Measurements from ENCODE around the gene SYVN1. TPM values are rescaled to one million over a fixed set of nuclear protein-coding genes. Genes with fewer than 3 reads are reported as not detected.

Gene SYVN1
- total and polyA plus RNA-seq, 2 donors (not counting 3 experiments of a cell fraction or from before 2014, with no cell fraction given), result 34.5 to 45.1 TPM

DNA sequence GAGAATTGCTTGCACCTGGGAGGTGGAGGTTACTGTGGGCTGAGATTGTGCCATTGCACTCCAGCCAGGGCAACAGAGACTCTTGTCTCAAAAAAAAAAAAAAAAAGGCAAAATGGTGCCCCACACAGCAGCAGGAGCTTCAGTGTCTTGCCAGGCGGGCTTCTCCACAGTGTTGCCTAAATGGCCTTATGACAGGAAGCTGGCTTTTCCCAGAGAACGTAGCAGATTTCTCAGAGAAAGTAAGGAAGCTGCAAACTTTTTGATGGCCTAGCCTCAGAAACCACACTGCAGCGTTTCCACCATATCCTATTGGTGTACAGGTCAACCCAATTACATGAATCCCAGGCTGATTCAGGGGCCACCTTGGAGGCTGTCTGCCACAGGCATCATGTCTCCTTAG lies 23.0 kb upstream of the SYVN1 start:
- peaks cover 0 to 2% of the 10 kb centered on the region in 2 experiments for H3K27me3 ChIP-seq (ENCODE audit: control insufficient read depth in 2 of 2, insufficient read depth in 2 of 2, low read length in 2 of 2)
- no peak overlapping the region for H3K27ac ChIP-seq (ENCODE audit: insufficient read depth, low read depth, low read length)
- no peaks in the 10 kb centered on the region for H3K9me3 ChIP-seq (replicated peaks; ENCODE audit: control insufficient read depth, insufficient read depth, low read length)
- ChIA-PET POLR2A (no interaction called here), CTCF (interaction anchor here (1.0 to 1.4 kb wide), 2 partner anchors 8 to 21 kb away, joined by 3 to 4 read pairs; no protein-coding TSS in a partner anchor)
- BruUV-seq (replicated peaks), result no TSS peak
- FAIRE-seq (no peak), DNase-seq (ENCODE audit: low read depth, low spot score) (no peak)
- intact Hi-C loops (cut with micrococcal nuclease) (no loop called here), dilution Hi-C loops (cut with MboI; ENCODE audit: extremely low pct_ligation_motif_present, low sequenced_read_pairs) (no loop called here)
- no peaks in the 10 kb centered on the region for H3K79me2 ChIP-seq (ENCODE audit: control insufficient read depth, insufficient read depth, low read length)
- H2AFZ ChIP-seq (ENCODE audit: low read depth, low read length), result no peak overlapping the region
- H3K4me2 ChIP-seq (ENCODE audit: insufficient read depth, low read length), result no peak overlapping the region
- TF ChIP-seq EZH2 (IDR thresholded peaks at IDR 0.05; ENCODE audit: borderline replicate concordance, low read depth, low read length, severe bottlenecking) (no peak), JUN (IDR thresholded peaks at IDR 0.05; ENCODE audit: borderline replicate concordance, insufficient read depth, insufficient read length, low read depth) (no peak), MYC (IDR thresholded peaks at IDR 0.05; ENCODE audit: low read depth, low read length) (no peak), FOS (IDR thresholded peaks at IDR 0.05; ENCODE audit: borderline replicate concordance, insufficient read depth, low read length) (no peak), GATA2 (IDR thresholded peaks at IDR 0.05; ENCODE audit: insufficient read depth, insufficient read length, low read depth, low read length) (no peak), POLR2AphosphoS5 (IDR thresholded peaks at IDR 0.05; ENCODE audit: insufficient read depth, low read depth, low read length) (no peak)
- TF ChIP-seq, protein P1, sequence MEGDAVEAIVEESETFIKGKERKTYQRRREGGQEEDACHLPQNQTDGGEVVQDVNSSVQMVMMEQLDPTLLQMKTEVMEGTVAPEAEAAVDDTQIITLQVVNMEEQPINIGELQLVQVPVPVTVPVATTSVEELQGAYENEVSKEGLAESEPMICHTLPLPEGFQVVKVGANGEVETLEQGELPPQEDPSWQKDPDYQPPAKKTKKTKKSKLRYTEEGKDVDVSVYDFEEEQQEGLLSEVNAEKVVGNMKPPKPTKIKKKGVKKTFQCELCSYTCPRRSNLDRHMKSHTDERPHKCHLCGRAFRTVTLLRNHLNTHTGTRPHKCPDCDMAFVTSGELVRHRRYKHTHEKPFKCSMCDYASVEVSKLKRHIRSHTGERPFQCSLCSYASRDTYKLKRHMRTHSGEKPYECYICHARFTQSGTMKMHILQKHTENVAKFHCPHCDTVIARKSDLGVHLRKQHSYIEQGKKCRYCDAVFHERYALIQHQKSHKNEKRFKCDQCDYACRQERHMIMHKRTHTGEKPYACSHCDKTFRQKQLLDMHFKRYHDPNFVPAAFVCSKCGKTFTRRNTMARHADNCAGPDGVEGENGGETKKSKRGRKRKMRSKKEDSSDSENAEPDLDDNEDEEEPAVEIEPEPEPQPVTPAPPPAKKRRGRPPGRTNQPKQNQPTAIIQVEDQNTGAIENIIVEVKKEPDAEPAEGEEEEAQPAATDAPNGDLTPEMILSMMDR (IDR thresholded peaks at IDR 0.05; ENCODE audit: extremely low read depth in 1 of 2, insufficient read depth in 1 of 2, low read depth in 1 of 2, low read length in 2 of 2), result no peak
- TF ChIP-seq, protein P2, sequence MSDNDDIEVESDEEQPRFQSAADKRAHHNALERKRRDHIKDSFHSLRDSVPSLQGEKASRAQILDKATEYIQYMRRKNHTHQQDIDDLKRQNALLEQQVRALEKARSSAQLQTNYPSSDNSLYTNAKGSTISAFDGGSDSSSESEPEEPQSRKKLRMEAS (IDR thresholded peaks at IDR 0.05; ENCODE audit: insufficient read depth, insufficient read length), result no peak
- no peaks in the 10 kb centered on the region for H3K36me3 ChIP-seq (ENCODE audit: control insufficient read depth in 2 of 2, extremely low read depth in 1 of 2, insufficient read depth in 2 of 2, low read length in 2 of 2)
- H3K9me1 ChIP-seq (replicated peaks; ENCODE audit: control insufficient read depth, extremely low read depth, insufficient read depth, low read length), result no peaks in the 10 kb centered on the region
- H4K20me1 ChIP-seq (replicated peaks; ENCODE audit: control insufficient read depth, extremely low read depth, insufficient read depth, low read length), result no peaks in the 10 kb centered on the region
- H3K9ac ChIP-seq (replicated peaks; ENCODE audit: extremely low read depth, insufficient read depth, low read length), result no peak overlapping the region
- no peak overlapping the region for H3K4me3 ChIP-seq (replicated peaks in 1 of 3; ENCODE audit: insufficient read depth in 1 of 3, low read depth in 1 of 3, low read length in 3 of 3)
- no peaks in the 10 kb centered on the region for H3K4me1 ChIP-seq (ENCODE audit: control insufficient read depth, extremely low read depth, insufficient read depth, low read length)

Measured in endothelial cell of umbilical vein (primary cell).